Peyer's patch (tissue), 4 donors: Measurements from ENCODE around the gene TP53I11.

Experiments
- POLR2A ChIP-seq, 2 donors: fragments of 450-650 bp; IDR thresholded peaks; one replicate each; pipeline ENCODE4 v1.5.1; 2017; ENCODE audit warnings: antibody characterized with exemption in 2 of 2, mild to moderate bottlenecking in 2 of 2, moderate library complexity in 2 of 2
- TF ChIP-seq, protein P1 (sequence below), 6 experiments: fragments of 450-650 bp in 4 of 6; fragments of 200-600 bp in 2 of 6; sonication (generic) in 1 of 6; IDR thresholded peaks; one replicate each; pipeline ENCODE4 v1.5.1; 2017 to 2019; ENCODE audit warnings: antibody characterized with exemption in 6 of 6, mild to moderate bottlenecking in 3 of 6, moderate library complexity in 1 of 6

GRCh38 chr11:44950031-44950624, 555 bp downstream of the TP53I11 start:
- TF ChIP-seq, protein P1, sequence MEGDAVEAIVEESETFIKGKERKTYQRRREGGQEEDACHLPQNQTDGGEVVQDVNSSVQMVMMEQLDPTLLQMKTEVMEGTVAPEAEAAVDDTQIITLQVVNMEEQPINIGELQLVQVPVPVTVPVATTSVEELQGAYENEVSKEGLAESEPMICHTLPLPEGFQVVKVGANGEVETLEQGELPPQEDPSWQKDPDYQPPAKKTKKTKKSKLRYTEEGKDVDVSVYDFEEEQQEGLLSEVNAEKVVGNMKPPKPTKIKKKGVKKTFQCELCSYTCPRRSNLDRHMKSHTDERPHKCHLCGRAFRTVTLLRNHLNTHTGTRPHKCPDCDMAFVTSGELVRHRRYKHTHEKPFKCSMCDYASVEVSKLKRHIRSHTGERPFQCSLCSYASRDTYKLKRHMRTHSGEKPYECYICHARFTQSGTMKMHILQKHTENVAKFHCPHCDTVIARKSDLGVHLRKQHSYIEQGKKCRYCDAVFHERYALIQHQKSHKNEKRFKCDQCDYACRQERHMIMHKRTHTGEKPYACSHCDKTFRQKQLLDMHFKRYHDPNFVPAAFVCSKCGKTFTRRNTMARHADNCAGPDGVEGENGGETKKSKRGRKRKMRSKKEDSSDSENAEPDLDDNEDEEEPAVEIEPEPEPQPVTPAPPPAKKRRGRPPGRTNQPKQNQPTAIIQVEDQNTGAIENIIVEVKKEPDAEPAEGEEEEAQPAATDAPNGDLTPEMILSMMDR (IDR thresholded peaks at IDR 0.05) = no peak
- TF ChIP-seq POLR2A (IDR thresholded peaks at IDR 0.05) = no peak
